Activated CD4-positive, alpha-beta T cell treated with anti-CD3 and anti-CD28 coated beads, Interleukin-2, Interleukin-4, amounts not matched to agents 100 ng/mL and 50 ng/mL, durations not matched to agents 16 hours and 8 hours (primary cell): Measurements from ENCODE around the gene FOXO6.

Experiments
- DNase-seq: peaks from one replicate; pipeline ENCODE4 v3.0.0-alpha.2; 2020; ENCODE audit warnings: low spot score

The FOXO6 gene

DNA sequence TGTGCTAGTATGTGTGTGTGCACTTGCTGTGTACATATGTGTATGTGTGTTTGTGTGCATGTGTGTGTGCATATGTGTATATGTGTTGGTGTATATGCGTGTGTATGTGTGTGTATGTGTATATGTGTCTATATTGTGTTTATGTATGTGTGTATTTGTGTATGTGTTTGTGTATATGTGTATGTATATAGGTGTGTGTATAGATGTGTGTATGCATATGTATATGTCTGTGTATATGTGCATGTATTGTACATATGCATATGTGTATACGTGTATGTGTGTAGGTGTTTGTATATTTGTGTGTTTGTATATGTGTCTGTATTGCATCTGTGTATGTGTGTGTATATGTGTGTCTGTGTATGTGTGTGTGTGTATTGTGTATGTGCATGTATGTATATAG is 64.1 kb downstream of the FOXO6 start:
- no peak for DNase-seq

GRCh38 chr1:41426201-41426890 is 65.1 kb downstream of the FOXO6 start:
- no peak for DNase-seq

GRCh38 chr1:41427122-41427913 is 66.1 kb downstream of the FOXO6 start:
- DNase-seq: no peak

GRCh38 chr1:41427916-41428737 is 66.9 kb downstream of the FOXO6 start:
- no peak for DNase-seq

DNA sequence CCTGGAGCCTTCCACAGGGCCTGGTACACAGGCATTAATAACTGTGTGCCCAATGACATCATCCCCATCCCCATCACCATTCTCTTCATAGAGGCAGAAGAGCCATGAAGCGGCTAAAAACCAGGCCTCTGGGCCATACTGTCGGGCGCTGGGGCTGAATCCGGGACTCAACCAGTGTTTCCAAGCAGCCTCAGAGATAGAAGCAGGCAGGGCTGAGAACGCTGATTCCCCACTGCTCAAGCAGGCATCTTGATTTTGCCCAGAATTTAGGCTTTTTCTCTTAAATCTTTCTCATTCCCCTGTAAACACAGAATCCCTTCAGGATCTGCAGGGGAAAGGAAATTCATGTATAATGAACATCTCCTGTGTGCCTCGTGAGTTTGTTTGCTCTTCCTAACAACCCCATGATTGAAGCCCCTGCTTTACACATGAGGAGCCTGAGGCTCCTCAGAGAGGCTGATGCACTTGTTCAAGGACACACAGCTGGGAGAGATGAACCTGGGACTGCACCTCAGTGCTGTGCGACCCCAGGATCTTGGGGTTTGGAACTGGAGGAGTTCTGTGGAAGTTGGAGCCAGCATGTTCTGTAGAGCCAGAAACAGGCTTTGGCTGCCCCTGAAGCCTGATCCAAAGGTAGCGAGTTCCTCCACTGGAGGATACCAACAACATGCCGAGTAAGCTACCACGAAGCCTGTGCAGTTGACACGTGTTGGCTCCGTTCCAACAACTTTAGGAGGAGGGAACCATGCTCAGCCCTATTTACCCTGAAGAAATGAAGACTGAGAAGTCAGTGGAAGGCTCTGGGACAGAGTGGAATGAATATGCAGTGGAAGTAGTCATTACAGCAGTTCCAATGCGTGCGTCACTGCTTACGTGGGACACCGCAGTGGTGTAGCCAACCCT is 67.8 kb downstream of the FOXO6 start:
- no peak for DNase-seq

DNA sequence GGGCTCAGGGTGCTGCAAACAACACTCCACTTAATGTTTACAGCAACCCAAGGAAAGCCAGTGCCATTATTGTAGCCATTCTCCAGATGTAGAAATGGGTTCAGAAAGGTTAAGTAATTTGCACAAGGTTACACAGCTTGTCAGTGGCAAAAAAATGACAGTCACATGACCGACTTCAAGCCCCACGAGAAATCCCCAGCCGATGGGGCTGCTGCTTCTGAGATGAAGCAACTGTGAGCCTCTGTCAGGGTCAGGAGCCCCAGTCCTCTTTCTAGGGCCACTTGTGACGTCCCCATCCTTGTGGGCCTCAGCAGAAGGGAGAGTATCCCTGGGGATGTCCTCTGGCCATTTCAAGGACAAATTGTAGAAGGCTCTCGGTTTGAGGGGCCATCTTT is 68.4 kb downstream of the FOXO6 start:
- DNase-seq: no peak

DNA sequence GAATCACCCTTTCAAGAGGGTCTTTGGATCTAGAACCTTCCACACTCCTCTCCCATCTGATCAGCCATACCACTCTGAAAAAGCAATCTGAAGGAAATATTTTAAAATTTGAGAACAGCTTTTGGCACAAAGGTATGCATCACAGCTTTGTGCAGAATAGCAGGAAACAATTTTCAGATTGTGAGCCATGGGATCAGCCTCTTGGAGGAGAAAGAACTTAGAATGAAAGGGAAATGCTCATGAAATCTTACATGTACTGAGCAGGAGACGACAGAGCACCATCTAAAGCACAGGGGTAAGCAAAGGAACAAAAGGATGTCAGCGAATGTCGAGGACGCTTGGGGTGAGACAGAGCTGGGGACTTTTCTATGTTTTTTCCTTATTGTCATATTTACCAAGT is 68.8 kb downstream of the FOXO6 start:
- no peak for DNase-seq

GRCh38 chr1:41430582-41430981 is 69.3 kb downstream of the FOXO6 start:
- no peak for DNase-seq

- no peak for DNase-seq
Observed at GRCh38 chr1:41431490-41432350, 70.5 kb downstream of the FOXO6 start.
